ENCODE data around the gene ZFP36L1.

GRCh38 chr14:68759017-68759560, 33.8 kb downstream of the ZFP36L1 start:
- no peak for TF ChIP-seq CTCF (IDR thresholded peaks at IDR 0.05 in 2 of 3, conservative IDR thresholded peaks at IDR 0.05 in 1 of 3; ENCODE audit: control insufficient read depth in 2 of 3, extremely low read depth in 1 of 3, insufficient read depth in 1 of 3, low read depth in 3 of 3, low read length in 3 of 3)
- TF ChIP-seq TARDBP (IDR thresholded peaks at IDR 0.05; ENCODE audit: borderline replicate concordance) = no peak
- TF ChIP-seq POLR2A (IDR thresholded peaks at IDR 0.05; ENCODE audit: low read depth, low read length) = no peak
- no peak for TF ChIP-seq ZBTB33 (IDR thresholded peaks at IDR 0.05)
- TF ChIP-seq PKNOX1 (IDR thresholded peaks at IDR 0.05) = no peak
- TF ChIP-seq WRNIP1 (IDR thresholded peaks at IDR 0.05; ENCODE audit: borderline replicate concordance, low read depth, low read length) = no peak
- no peak for TF ChIP-seq POLR2AphosphoS5 (IDR thresholded peaks at IDR 0.05; ENCODE audit: low read length)
- no peak for TF ChIP-seq EZH2 (IDR thresholded peaks at IDR 0.05; ENCODE audit: borderline replicate concordance, control insufficient read depth, low read depth, low read length)
- no peak for TF ChIP-seq EP300 (IDR thresholded peaks at IDR 0.05; ENCODE audit: borderline replicate concordance in 1 of 2, control insufficient read depth in 1 of 2, low read depth in 2 of 2, low read length in 2 of 2)

Measured in GM12878 (cell line).